ENCODE measurements around the gene AFAP1L2.

The AFAP1L2 gene

GRCh38 chr10:114386452-114386851, 17.9 kb downstream of the AFAP1L2 start:
- no peak for DNase-seq

GRCh38 chr10:114385557-114385956, 18.7 kb downstream of the AFAP1L2 start:
- DNase-seq, result no peak

GRCh38 chr10:114384601-114385000, 19.7 kb downstream of the AFAP1L2 start:
- DNase-seq, result no peak

GRCh38 chr10:114384181-114384580, 20.1 kb downstream of the AFAP1L2 start:
- DNase-seq, result no peak

- DNase-seq, result no peak
Measured at GRCh38 chr10:114380797-114381196, 23.5 kb downstream of the AFAP1L2 start.

- DNase-seq, result no peak
Measured at GRCh38 chr10:114380060-114380459, 24.2 kb downstream of the AFAP1L2 start.

DNA sequence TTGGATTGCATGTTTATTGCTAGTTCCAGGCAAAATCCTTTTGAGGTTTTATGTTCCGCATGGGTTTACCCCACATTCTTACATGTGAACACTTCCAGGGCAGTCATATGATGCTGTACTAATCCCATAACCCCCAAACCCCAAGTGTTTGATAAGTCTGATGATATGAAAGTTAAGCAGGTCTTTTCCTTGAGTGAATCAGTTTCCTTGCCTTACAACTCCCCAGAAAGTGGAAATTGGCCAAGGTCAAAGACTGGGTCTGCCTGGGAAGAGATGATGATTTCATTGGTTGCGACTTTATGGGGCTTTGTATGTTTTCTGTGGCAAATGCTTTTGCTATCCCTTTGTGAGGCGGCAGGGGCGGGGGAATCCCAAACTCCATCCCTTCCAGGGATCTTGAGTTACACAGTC, 24.7 kb downstream of the AFAP1L2 start:
- DNase-seq, result no peak

DNA sequence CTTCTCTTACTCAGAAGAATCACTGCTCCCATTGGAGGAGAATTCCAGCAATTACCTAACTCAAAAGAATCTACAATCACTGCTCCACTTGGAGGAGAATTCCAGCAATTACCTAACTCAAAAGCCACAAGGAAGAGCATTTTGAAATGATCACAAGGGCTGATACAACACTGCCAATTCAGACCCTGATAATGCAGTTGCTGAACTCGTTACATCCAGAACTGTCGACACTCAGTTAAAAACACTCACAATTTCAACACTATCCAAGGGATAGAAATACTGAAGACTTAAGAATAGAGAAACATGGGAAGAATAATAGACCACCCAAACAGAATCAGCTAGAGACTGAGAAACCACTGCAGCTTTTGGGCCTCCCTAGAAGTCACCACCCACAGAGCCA, 27.8 kb downstream of the AFAP1L2 start:
- no peak for DNase-seq

- no peak for DNase-seq
Measured at GRCh38 chr10:114375047-114375446, 29.3 kb downstream of the AFAP1L2 start.

DNA sequence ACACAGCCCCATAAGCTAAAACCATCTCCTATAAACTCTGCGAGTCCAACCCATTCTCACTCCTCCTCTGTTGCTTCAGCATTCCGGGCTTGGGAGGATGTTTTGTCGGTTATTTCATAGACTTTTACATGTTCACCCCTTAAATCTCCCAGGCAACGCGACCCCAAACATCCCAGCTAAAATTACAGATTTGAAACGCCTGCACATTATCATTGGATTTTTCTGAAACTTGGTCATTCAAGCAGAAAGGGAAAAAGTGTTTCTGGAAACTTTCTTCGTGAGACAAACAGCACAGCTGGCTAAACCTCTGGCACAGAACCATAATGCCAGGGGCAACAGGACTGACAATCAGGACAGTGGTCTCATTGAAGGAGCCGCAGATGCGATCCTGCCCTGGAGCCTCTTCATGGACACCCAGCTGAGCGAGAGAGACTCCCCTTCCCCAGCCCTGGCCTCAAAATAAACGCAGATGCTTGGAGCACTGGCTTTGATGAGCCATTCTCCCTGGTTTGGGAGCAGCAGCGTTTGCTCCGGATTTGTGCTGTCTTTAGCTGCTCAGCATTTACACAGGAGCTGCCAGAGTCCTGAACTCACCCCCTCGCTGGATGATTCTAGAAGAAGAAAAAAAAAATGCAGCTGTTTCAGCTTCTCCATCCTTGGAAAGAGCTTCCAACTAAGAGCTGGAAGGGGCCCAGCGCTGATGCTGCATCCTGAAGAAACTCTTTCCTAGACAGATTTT, 30.1 kb downstream of the AFAP1L2 start:
- DNase-seq, result no peak

DNA sequence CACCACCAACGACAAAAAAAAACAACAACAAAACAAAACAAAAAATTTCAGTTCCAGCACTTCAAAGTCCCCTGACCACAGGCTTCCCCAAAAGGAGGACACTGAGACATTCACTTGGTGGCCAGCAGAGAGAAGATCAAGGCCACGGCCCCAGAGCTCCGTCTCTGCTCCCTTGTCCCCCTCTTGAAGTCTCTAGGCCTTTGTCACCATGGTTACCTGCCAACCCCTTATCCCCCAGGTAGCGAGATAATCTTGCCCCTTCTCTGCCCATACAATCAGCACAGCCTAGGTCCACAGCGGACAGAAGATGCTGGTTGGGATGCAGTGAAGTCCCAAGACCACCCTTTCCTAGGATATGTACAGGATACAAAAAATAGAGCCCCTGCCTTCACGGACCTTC, 30.7 kb downstream of the AFAP1L2 start:
- DNase-seq, result no peak

- DNase-seq, result no peak
Measured at GRCh38 chr10:114372995-114373394, 31.3 kb downstream of the AFAP1L2 start.

GRCh38 chr10:114372179-114372578, 32.1 kb downstream of the AFAP1L2 start:
- no peak for DNase-seq

DNA sequence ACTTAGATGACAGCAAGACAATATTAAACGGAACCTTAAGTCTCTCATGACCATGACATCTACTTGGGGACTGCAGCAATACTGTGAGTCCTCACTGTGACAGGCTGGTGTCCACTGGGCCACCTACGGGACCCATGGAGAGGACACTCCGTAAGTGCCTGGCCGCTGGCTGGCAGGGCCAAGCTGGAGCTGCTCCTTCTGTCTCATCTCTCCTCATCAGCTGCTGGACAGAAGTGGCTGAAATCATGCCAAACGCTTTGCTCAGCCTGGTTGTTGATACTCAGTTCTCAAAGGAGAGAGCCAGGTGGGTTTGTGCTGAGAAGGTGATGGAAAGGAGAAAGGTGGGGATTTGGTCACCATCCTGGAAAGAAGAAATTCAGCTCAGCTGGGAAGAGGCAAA, 33.3 kb downstream of the AFAP1L2 start:
- no peak for DNase-seq

DNA sequence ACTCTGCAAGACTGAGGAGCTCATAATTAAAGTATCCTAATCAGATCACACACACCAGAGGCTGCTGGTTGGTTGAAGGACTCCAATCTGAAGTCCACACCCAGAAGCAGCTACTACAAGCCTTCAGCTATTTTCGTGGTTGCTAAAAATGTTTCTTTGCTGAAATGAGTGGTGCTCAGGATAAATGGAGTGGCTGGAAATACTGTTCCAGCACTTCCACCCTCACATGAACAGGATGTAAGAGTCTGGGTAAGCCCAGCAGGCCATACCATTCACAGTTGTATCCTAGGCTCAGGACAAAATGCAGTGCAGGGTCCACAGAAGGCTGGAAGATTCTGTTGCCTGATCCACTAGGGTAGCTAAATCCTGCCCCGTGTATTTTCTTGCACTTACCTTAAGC, 34.1 kb downstream of the AFAP1L2 start:
- no peak for DNase-seq

- no peak for DNase-seq
Measured at GRCh38 chr10:114368057-114368391, 36.3 kb downstream of the AFAP1L2 start.

GRCh38 chr10:114367351-114368056, 36.8 kb downstream of the AFAP1L2 start:
- DNase-seq, result no peak

GRCh38 chr10:114364726-114365125, 39.6 kb downstream of the AFAP1L2 start:
- DNase-seq, result no peak

- no peak for DNase-seq
Measured at GRCh38 chr10:114363745-114364454, 40.4 kb downstream of the AFAP1L2 start.

GRCh38 chr10:114362826-114363355, 41.4 kb downstream of the AFAP1L2 start:
- DNase-seq, result no peak

DNA sequence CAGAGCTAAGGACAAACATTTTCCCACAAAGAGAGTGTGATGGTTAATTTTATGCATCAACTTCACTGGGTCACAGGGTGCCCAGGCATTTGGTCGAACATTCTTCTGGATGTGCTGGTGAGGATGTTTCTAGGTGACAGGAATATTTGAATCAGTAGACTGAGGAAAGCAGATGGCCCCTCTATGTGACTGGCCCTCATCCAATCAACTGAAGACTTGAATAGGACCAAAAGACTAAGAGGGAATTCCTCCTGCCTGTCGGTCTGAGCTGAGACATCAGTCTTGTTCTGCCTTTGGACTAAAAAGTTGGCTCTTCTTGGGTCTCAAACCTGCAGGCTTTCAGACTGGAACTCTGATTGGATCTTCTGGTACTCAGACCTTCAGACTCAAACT, 44.4 kb downstream of the AFAP1L2 start:
- DNase-seq, result no peak

- no peak for DNase-seq
Measured at GRCh38 chr10:114359041-114359952, 45.0 kb downstream of the AFAP1L2 start.

DNA sequence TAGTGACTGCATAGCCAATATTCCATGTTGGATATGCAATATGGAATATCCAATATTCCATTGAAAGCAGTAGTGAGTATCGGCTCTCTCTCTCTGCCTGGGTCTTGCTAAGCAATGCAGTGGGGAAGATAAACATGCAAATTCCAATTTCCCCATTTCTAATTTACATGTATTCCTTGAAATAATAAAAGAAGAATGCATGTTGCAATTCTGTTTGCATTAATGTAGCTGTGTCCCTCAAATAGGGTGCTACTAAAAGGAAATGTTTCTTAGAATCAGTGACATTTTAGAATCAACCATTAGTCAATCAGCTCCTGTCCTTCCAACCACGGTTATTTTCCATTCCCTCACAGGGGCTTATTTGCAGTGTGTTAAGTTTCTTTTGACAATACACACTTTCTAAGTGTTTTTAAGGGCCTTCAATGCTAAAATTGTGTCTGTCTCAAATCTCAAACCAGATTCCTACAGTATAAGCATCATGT, 46.7 kb downstream of the AFAP1L2 start:
- DNase-seq, result no peak

Measured in NCI-H446 (cell line).